Measurements from ENCODE around the gene NPAS3.

Gene NPAS3

GRCh38 chr14:33362934-33363333, 424.3 kb downstream of the NPAS3 start:
- no peak for DNase-seq (ENCODE audit: extremely low read depth in 1 of 2, low read depth in 1 of 2)

DNA sequence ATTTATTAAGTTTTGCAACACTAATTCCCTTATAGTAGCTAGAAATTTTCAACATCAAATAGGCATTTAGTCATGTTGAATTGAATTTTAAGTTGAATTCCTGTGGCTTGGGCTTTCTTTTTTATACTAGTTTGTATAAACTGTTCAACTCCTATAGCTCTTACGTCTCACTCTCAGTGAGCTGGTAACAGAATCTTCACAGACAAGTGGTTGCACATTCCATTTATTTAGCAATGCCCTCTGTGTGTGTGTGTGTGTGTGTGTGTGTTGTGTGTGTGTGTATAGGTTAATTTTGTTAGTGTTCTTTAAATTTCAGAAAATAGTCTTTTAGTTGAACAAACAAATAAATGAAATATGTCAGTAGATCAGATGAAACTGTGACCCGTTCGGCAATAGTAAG, 425.0 kb downstream of the NPAS3 start:
- no peak for DNase-seq (ENCODE audit: extremely low read depth in 1 of 2, low read depth in 1 of 2)

- DNase-seq (ENCODE audit: extremely low read depth in 1 of 2, low read depth in 1 of 2) = no peak
Measured at GRCh38 chr14:33364466-33364865, 425.8 kb downstream of the NPAS3 start.

DNA sequence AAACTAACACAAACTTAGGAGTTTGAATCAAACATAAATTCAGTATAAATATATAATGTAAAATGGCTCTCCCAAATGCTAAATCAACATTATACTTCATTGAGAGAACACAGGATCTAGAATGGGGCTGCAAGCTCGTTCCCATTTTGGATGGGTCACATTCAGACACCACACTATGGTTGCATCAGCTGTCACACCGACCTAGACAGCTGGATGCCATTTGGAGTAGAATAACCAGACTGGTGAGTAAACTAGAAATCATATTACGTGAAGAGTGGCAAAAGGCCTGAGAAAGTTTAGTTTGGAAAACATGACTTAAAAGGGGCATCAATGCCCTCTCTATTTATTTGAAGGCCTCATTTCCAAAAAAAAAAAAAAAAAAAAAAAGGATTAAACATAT, 430.4 kb downstream of the NPAS3 start:
- no peak for DNase-seq (ENCODE audit: extremely low read depth in 1 of 2, low read depth in 1 of 2)

DNA sequence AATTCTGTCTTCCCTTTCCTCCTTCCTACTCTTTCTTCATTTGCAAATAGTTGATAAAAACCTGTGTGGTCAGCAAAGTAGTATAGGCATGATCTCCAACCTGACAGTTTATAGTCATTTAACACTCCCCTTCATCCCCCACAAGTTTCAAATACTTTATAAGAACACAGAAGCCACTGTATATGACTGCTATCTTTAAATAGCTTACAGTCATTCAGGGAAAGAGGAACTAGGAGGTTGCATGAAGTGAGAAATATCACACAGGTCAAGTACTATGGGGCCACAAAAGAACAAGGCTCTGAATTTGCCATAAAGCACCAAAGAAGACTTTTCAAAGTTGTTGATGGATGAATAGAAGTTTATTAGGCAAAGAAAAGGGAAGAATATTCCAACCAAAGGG, 431.3 kb downstream of the NPAS3 start:
- no peak for DNase-seq (ENCODE audit: extremely low read depth in 1 of 2, low read depth in 1 of 2)

DNA sequence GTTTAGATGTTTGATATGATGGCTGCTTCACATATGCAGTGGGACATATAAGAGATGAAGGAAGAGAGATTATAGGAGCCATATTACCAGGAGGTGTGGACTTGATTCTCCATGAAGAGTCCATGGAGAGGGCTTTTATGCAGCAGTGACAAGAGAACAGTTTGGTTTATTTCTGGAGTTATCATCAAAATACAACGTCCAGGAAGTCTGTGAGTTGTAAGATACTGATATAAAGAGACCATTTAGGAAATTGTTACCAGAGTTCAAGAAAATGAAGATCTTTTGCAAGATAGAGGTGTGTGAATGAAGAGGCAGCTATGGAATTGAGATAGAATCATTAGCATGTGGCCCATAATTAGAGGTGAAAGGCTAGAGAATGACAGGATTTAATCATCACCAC, 431.7 kb downstream of the NPAS3 start:
- DNase-seq (ENCODE audit: extremely low read depth in 1 of 2, low read depth in 1 of 2) = no peak

- DNase-seq (ENCODE audit: extremely low read depth in 1 of 2, low read depth in 1 of 2) = no peak
Measured at GRCh38 chr14:33375196-33375595, 436.5 kb downstream of the NPAS3 start.

GRCh38 chr14:33375786-33376185, 437.1 kb downstream of the NPAS3 start:
- no peak for DNase-seq (ENCODE audit: extremely low read depth in 1 of 2, low read depth in 1 of 2)

GRCh38 chr14:33376510-33376909, 437.8 kb downstream of the NPAS3 start:
- no peak for DNase-seq (ENCODE audit: extremely low read depth in 1 of 2, low read depth in 1 of 2)

DNA sequence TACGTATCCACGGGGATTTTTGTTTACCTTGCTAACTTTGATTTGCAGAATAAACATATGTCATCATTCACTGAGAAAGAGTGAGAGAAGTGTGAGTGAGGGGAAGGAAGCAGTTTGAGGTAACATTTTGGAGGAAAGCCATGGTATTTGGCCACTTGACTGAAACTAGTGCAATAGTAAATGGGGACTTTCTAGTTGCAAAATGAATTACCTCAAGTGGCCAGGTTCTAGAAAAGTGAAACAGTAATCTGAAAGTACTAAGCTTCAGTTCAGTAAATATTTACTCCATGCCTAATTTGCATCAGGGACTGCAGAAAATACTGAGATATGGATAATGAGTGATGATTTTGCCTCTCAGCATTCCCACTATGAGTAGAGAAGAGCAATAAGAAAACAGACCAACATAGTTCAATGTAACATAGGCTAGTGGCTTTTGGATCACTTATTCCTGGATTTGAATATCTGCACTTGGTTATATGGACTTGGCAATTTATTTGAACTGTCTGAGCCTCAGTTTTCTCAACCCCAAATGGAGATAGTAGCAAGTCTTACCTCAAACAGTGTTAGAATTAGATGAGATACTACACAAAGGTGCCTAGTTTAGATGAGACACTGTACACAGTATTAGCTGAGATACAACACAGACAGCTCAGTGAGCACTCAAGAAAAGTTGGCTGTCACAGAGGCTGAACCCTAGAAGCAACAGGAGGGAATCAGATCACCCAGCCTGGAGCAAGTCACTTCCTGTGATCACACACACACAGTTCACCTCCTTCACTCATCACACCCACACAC, 439.1 kb downstream of the NPAS3 start:
- no peak for DNase-seq (ENCODE audit: extremely low read depth in 1 of 2, low read depth in 1 of 2)

- no peak for DNase-seq (ENCODE audit: extremely low read depth in 1 of 2, low read depth in 1 of 2)
Measured at GRCh38 chr14:33381717-33382116, 443.0 kb downstream of the NPAS3 start.

DNA sequence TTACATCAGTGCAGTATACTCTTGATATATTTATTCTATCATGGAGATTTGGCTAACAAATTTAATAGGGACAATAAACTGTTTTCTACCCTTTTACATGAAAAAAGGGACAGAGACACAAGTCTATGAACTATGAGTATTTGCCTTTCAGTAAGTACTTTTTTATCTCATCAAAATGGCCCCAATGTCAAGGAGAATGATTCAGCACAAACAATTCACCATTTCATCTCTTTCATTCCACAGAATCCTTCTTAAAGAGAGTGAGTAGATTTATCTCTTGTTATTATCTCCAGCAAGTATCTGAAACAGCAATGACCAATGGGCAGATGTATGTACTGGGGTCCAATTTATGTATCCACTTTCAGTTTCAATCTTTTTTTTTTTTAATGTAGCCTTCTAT, 447.5 kb downstream of the NPAS3 start:
- DNase-seq (ENCODE audit: extremely low read depth in 1 of 2, low read depth in 1 of 2) = no peak

DNA sequence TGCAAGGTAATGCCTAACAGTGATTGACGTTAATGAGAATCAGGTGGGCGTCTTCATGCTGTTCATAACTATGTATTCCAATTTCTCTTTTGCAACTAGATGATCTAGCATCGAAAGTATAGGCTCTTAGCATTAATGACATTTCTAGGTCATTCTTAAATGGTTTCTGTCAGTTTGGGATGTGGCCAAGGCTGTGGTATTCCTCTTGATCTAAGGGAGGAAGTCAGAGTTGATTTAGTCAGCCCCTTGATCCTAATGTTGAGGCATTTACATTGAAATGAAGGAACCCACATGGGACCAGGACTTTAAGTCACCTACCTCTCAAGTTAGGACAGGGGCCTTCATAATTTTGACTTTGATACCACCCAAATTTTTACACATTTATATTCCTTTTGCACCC, 448.1 kb downstream of the NPAS3 start:
- no peak for DNase-seq (ENCODE audit: extremely low read depth in 1 of 2, low read depth in 1 of 2)

DNA sequence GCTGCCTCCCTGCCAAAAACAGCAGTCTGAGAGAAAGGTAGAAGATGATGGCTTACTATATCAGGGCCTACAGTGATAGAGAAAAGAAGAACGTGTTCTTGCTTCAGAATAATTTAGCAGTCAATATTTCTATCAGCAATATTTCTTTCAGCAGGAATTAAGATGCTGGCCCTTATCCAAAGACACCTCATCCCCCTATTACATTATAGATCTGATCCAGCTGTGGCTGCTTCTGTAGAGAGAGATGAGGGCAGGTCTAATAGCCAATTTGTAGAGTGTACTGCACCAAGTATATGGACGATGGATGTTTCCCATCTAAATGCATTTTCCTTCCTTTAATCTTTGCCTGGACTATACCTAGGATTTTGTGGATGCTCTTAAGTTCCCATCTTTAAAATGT, 451.7 kb downstream of the NPAS3 start:
- DNase-seq (ENCODE audit: extremely low read depth in 1 of 2, low read depth in 1 of 2) = no peak

- no peak for DNase-seq (ENCODE audit: extremely low read depth in 1 of 2, low read depth in 1 of 2)
Measured at GRCh38 chr14:33393231-33393894, 454.7 kb downstream of the NPAS3 start.

GRCh38 chr14:33393895-33394368, 455.3 kb downstream of the NPAS3 start:
- no peak for DNase-seq (ENCODE audit: extremely low read depth in 1 of 2, low read depth in 1 of 2)

- DNase-seq (ENCODE audit: extremely low read depth in 1 of 2, low read depth in 1 of 2) = no peak
Measured at GRCh38 chr14:33401311-33401710, 462.6 kb downstream of the NPAS3 start.

- DNase-seq (ENCODE audit: extremely low read depth in 1 of 2, low read depth in 1 of 2) = no peak
Measured at GRCh38 chr14:33402604-33403003, 463.9 kb downstream of the NPAS3 start.

GRCh38 chr14:33404054-33404453, 465.4 kb downstream of the NPAS3 start:
- DNase-seq (ENCODE audit: extremely low read depth in 1 of 2, low read depth in 1 of 2) = no peak

DNA sequence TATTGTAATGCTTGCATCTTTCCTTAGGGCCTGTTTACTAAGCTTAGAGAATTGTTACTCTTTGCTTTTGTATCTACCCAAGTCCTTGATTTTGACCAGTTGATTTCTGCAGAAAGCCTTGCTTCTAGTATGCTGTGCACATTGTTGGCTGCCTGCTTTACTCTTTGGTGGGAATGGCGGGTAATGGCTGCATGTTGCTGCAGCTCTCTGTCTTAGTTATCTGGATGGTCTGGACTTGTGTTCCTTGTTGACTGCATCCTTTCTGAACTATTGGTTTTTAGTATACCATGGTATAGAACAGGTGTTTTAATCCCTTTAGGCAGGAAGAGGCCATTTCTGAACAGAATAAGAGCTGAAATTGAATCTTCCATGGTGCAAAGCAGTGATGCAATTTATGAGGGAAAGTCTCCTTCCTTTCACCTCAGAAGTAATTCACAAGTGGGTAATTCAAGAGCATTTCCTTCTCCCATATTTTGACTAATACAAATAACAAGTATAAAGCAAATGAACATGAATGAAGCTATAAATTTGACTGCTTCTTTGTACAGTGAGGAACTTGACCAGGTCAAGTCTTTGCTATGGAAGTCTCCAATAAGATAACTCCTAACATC, 466.4 kb downstream of the NPAS3 start:
- DNase-seq (ENCODE audit: extremely low read depth in 1 of 2, low read depth in 1 of 2) = no peak

- no peak for DNase-seq (ENCODE audit: extremely low read depth in 1 of 2, low read depth in 1 of 2)
Measured at GRCh38 chr14:33406766-33407165, 468.1 kb downstream of the NPAS3 start.

DNA sequence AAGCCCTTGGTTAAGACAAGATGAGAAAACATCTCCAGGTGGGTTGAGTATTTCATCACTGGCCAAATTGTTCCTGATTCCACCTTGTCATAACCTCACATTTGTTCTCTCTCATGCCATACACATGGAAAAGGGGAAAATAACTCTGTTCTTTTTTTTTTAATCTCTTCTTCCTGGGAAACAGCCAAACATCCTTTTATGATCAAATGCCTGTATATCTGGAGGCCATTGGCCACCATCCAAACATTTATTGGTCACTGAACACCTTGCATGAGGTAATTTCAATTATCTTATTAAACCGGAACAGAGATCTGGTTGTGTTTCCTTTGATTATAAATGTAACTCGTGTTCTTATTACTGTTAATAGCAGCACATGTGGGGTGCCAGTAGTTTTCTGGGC, 469.6 kb downstream of the NPAS3 start:
- no peak for DNase-seq (ENCODE audit: extremely low read depth in 1 of 2, low read depth in 1 of 2)

Measured in stimulated activated CD8-positive, alpha-beta memory T cell treated with anti-CD3 and anti-CD28 coated beads, Interleukin-7, amount 100 ng/mL, for 48 hours (primary cell).